CD4-positive, alpha-beta T cell treated with Interleukin-21 for 1 hour (primary cell): Measurements from ENCODE around the gene GPD1L.
"Not testable (repeated sequence)": the region's sequence is repeated elsewhere in the genome, so short reads cannot be mapped to it uniquely, and the experiment has no call there.

Experiments
- DNase-seq: peaks from one replicate; pipeline ENCODE4 v3.0.0-alpha.2; 2020

Gene GPD1L

DNA sequence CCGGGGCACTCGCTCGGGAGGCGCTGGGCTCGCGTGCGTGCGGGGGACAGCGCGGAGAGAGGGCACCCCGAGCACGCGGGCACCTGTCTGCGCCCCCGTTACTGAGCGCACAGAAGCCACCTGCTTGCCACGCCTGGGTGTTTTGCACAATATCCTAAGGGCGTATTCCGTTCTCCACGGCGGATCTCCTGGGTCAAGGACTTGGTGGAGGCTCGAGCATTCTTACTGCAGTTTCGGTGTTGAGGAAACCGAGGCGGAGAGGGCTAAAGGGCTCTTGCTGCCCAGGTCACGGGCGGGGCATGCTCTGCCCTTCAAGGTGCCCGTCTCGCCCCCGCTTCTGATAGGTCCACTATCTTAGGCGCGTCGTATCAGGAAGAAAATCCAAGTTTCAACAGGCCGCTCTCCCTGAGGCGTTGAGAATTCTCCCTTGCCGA lies 526 bp downstream of the GPD1L start:
- no peak for DNase-seq

- not testable (repeated sequence) for DNase-seq
Observed at GRCh38 chr3:32108224-32108623, 1.8 kb downstream of the GPD1L start.

DNA sequence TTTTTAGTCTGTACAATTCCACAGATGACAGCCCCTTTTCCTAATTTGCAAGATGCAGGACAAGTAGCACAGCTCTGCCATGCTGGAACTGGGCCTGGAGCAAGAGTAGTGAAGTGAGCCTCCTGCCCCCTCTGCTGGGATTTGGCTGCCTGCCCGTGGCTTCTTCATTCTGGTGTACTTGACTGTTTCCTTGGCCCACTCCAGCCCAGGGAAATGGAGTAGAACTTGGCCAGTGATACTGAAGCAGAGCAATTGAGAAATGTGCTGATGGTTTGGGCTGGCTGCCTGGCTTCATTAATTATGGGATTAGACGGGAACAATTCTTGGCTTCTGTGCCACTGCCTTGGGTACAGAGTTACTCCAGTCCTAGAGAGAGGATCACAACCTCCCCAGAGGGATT lies 2.8 kb downstream of the GPD1L start:
- DNase-seq, result no peak

DNA sequence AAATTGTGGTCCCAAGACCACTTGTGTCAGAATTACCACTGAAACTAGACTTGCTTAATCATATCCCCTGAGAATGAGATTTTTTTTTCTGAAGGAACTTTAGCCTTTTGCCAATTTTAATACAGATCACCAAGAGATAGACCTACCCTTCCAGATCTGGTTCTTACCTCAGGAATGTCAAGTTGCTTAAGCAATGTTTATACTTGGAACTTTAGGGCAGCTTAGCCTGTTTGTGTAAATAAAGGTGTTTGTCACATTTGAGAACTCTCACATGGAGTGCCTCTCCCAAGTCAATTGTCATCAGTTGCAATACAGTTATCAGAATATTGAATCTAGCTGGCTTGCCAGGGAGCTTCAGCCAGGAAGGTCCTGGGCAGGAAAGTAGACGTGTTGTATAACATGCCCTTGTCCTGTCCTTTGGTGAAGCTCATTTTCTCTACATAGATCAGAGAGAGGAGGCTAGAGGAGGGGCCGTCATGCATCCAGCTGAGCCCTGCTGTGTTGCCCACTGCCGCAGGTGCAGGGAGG lies 3.9 kb downstream of the GPD1L start:
- DNase-seq, result no peak

DNA sequence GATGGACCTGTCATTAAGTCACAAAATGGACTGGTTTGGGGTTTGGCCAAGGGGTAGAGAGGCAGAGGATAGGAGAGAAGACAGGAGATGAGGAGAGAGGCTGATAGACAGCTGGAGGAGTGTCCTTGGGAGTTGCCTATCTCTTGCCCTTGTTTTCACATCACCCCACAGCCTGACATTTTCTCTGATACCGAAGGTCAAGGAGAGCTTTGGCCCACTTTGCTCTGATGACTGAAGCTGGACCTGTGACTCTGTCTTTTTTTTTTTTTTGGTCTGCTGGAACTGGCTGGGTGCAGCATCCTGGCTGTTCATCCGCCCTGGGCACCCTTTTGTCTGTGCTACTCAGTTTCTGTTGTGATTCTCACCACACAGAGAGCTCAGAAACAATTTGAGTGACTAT lies 5.1 kb downstream of the GPD1L start:
- no peak for DNase-seq

GRCh38 chr3:32113566-32113965 lies 7.1 kb downstream of the GPD1L start:
- no peak for DNase-seq

GRCh38 chr3:32113981-32114545 lies 7.6 kb downstream of the GPD1L start:
- DNase-seq, result no peak

DNA sequence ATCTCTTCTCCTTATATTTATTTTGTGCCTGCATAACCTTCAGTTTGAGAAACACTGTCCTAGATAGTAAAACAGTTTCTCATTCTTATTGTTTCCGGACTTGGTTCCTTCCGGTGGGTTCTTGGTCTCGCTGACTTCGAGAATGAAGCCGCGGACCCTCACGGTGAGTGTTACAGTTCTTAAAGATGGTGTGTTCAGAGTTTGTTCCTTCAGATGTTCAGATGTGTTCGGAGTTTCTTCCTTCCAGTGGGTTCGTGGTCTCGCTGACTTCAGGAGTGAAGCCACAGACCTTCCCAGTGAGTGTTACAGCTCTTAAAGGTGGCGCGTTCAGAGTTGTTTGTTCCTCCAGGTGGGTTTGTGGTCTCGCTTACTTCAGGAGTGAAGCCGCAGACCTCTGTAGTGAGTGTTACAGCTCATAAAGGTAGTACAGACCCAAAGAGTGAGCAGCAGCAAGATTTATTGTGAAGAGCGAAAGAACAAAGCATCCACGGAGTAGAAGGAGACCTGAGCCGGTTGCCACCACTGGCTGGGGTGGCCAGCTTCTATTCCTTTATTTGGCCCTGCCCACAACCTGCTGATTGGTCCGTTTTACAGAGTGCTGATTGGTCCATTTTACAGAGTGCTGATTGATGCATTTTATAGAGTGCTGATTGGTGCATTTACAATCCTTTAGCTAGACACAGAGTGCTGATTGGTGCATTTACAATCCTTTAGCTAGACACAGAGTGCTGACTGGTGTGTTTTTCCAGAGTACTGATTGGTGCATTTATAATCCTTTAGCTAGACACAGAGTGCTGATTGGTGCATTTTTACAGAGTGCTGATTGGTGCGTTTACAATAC lies 8.3 kb downstream of the GPD1L start:
- peak; percentile 81 for DNase-seq

- no peak for DNase-seq
Observed at GRCh38 chr3:32117320-32117719, 10.9 kb downstream of the GPD1L start.

GRCh38 chr3:32118215-32118614 lies 11.8 kb downstream of the GPD1L start:
- no peak for DNase-seq

DNA sequence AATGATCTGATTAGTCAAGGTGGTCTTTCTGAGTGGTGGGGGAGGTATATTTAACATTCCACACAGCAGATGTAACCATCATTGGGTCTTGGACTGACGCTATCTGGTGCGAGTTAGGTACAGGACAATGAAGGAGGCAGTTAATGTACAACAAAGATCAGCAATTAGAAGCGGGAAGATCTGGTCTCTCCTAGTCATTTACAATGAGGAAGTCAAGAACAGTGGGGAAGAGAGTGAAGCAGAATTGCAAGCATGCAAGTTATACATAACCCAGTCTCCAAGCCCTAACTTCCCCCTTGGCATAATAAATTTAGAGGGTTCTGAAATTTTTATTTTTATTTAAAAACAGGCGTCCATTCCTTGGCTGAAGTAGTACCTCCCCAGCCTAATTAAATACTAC lies 14.1 kb downstream of the GPD1L start:
- no peak for DNase-seq

GRCh38 chr3:32121137-32121536 lies 14.7 kb downstream of the GPD1L start:
- DNase-seq, result no peak

DNA sequence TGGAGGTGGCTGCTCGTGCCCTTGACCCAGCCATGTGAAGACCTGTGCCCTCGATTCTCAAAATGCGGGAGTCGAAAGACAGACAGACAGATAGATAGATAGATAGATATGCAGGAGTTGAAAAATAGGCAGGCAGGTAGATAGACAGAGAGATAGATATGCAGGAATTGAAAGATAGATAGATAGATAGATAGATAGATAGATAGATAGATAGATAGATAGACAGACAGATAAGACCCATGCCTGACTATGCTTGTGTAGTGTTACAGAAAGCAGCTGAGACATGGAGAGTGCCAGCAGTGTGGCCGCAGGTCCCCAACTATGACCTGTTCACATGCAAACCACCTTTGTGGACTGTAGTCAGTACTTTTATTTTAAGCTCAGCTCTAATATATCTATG lies 17.2 kb downstream of the GPD1L start:
- no peak for DNase-seq

DNA sequence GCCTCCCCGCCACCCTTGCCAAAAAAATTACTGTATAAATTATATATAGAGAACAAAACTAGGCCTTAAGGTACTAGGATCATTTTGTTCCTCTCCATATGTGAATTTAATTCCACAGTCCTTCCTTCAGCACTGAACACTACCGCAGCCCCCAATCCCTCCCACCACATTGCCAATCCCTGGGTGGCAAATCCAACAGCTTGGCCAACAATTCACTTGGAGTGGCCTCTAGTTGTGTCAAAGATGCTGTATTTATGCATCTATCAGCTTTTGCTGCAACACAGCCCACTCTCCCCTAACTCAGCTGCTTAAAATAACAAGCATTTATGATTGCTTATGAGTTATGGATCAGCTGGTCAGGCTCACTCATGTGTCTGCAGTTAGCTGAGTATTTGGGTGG lies 18.6 kb downstream of the GPD1L start:
- no peak for DNase-seq

GRCh38 chr3:32126305-32127015 lies 20.0 kb downstream of the GPD1L start:
- no peak for DNase-seq

GRCh38 chr3:32127219-32127826 lies 20.9 kb downstream of the GPD1L start:
- DNase-seq, result no peak

GRCh38 chr3:32128936-32129335 lies 22.5 kb downstream of the GPD1L start:
- no peak for DNase-seq

DNA sequence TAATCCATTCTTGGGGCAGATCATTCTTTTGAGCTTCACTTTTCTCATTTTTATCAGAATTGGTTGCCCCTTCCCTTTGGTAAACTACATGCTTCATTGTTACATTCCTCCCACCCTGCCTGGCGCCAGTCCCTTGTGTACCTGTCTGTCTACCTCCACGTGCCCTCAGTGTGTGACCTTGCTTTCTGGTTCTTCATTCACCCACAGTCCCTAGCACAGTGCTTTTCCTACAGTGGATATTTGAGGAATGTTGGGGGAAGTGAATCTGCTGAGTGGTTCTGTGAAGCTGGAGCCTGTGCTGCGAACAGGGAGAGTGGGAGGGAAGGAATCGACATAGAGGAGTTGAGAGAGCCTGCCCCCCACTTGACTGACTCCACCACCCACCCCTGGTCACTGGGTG lies 23.4 kb downstream of the GPD1L start:
- DNase-seq, result no peak

DNA sequence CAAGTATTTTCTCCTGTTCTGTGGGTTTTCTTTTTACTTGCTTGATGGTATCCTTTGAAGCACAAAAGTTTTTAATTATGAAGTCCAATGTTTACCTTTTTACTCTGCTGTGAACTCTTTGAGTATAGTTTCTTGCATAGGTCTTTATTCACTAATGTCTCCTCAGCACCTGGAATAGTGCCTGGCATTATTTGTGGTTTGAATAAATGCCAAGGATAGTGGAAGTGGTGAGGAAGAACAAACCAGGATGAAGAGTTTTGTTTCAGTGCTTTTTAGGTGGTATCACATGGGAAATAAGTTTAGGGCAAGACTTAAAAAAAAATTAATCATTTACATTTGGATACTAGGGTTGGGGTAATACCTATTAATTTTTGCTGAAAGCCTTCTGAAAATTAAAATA lies 25.7 kb downstream of the GPD1L start:
- DNase-seq, result no peak

GRCh38 chr3:32132706-32133105 lies 26.3 kb downstream of the GPD1L start:
- no peak for DNase-seq

- no peak for DNase-seq
Observed at GRCh38 chr3:32136703-32137102, 30.3 kb downstream of the GPD1L start.

- DNase-seq, result no peak
Observed at GRCh38 chr3:32137870-32138269, 31.4 kb downstream of the GPD1L start.

GRCh38 chr3:32138545-32139104 lies 32.2 kb downstream of the GPD1L start:
- no peak for DNase-seq
